ENCODE measurements around the gene DOK6. TPM values are rescaled to one million over a fixed set of nuclear protein-coding genes. Genes with fewer than 3 reads are reported as not detected.
"Not testable (repeated sequence)": the region's sequence is repeated elsewhere in the genome, so short reads cannot be mapped to it uniquely, and the experiment has no call there.

The DOK6 gene
- polyA plus RNA-seq (2013, experiment 1 of 2) = 4.5 TPM
- polyA plus RNA-seq (2013, experiment 2 of 2) = 4.9 TPM

- Histone ChIP-seq H3K9me3 (ENCODE audit: control insufficient read depth, low read length) (no peaks in the 10 kb centered on the region), H3K4me1 (ENCODE audit: control insufficient read depth, insufficient read depth, low read length, poor library complexity, severe bottlenecking) (no peaks in the 10 kb centered on the region), H3K4me3 (ENCODE audit: extremely low read depth, insufficient read depth, low read length, poor library complexity, severe bottlenecking) (peak within 1 kb of the TSS; percentile 57), H3K36me3 (ENCODE audit: control insufficient read depth, insufficient read depth, low read length) (no peaks in the 10 kb centered on the region), H3K27ac (ENCODE audit: low read depth, low read length, severe bottlenecking) (peak within 1 kb of the TSS; percentile 86)
- WGBS, 2 experiments (ENCODE audit: insufficient coverage in 2 of 2) = 0 to 1% methylated on average over 40 to 52 of the region's 79 CpGs
These were observed at the start of gene DOK6 for GRCh38 chr18:69400253-69400975. DOK6 (plus strand) TSS chr18:69400888.

GRCh38 chr18:69353023-69353422 is 47.7 kb upstream of the DOK6 start:
- no CpG with 5 or more reads among the region's 1 CpG for WGBS, 2 experiments (ENCODE audit: insufficient coverage in 2 of 2)
- Histone ChIP-seq H3K36me3 (ENCODE audit: control insufficient read depth, insufficient read depth, low read length) (no peaks in the 10 kb centered on the region), H3K4me1 (ENCODE audit: control insufficient read depth, insufficient read depth, low read length, poor library complexity, severe bottlenecking) (no peaks in the 10 kb centered on the region), H3K4me3 (ENCODE audit: extremely low read depth, insufficient read depth, low read length, poor library complexity, severe bottlenecking) (no peak overlapping the region), H3K9me3 (ENCODE audit: control insufficient read depth, low read length) (no peaks in the 10 kb centered on the region), H3K27ac (ENCODE audit: low read depth, low read length, severe bottlenecking) (no peak overlapping the region)

GRCh38 chr18:69357590-69357989 is 43.1 kb upstream of the DOK6 start:
- no peaks in the 10 kb centered on the region for H3K36me3 ChIP-seq (ENCODE audit: control insufficient read depth, insufficient read depth, low read length)
- WGBS, 2 experiments (ENCODE audit: insufficient coverage in 2 of 2) = 78 to 90% methylated on average over 2 of the region's 4 CpGs
- no peaks in the 10 kb centered on the region for H3K9me3 ChIP-seq (ENCODE audit: control insufficient read depth, low read length)
- H3K27ac ChIP-seq (ENCODE audit: low read depth, low read length, severe bottlenecking) = no peak overlapping the region
- H3K4me3 ChIP-seq (ENCODE audit: extremely low read depth, insufficient read depth, low read length, poor library complexity, severe bottlenecking) = no peak overlapping the region
- H3K4me1 ChIP-seq (ENCODE audit: control insufficient read depth, insufficient read depth, low read length, poor library complexity, severe bottlenecking) = no peaks in the 10 kb centered on the region

GRCh38 chr18:69358212-69358895 is 42.3 kb upstream of the DOK6 start:
- 73 to 83% methylated on average over 3 of the region's 6 CpGs for WGBS, 2 experiments (ENCODE audit: insufficient coverage in 2 of 2)
- no peak overlapping the region for H3K27ac ChIP-seq (ENCODE audit: low read depth, low read length, severe bottlenecking)
- no peaks in the 10 kb centered on the region for H3K4me1 ChIP-seq (ENCODE audit: control insufficient read depth, insufficient read depth, low read length, poor library complexity, severe bottlenecking)
- no peaks in the 10 kb centered on the region for H3K36me3 ChIP-seq (ENCODE audit: control insufficient read depth, insufficient read depth, low read length)
- no peak overlapping the region for H3K4me3 ChIP-seq (ENCODE audit: extremely low read depth, insufficient read depth, low read length, poor library complexity, severe bottlenecking)
- H3K9me3 ChIP-seq (ENCODE audit: control insufficient read depth, low read length) = no peaks in the 10 kb centered on the region

GRCh38 chr18:69359768-69360167 is 40.9 kb upstream of the DOK6 start:
- not testable (repeated sequence) for H3K9me3 ChIP-seq (ENCODE audit: control insufficient read depth, low read length); H3K27ac ChIP-seq (ENCODE audit: low read depth, low read length, severe bottlenecking); H3K4me1 ChIP-seq (ENCODE audit: control insufficient read depth, insufficient read depth, low read length, poor library complexity, severe bottlenecking); H3K36me3 ChIP-seq (ENCODE audit: control insufficient read depth, insufficient read depth, low read length); H3K4me3 ChIP-seq (ENCODE audit: extremely low read depth, insufficient read depth, low read length, poor library complexity, severe bottlenecking)
- 85 to 100% methylated on average over 1 of the region's 1 CpG for WGBS, 2 experiments (ENCODE audit: insufficient coverage in 2 of 2)

GRCh38 chr18:69364930-69365329 is 35.8 kb upstream of the DOK6 start:
- no peak overlapping the region for H3K4me3 ChIP-seq (ENCODE audit: extremely low read depth, insufficient read depth, low read length, poor library complexity, severe bottlenecking)
- H3K27ac ChIP-seq (ENCODE audit: low read depth, low read length, severe bottlenecking) = no peak overlapping the region
- WGBS, 2 experiments (ENCODE audit: insufficient coverage in 2 of 2) = 100% methylated on average over 1 of the region's 2 CpGs; no CpG with 5 or more reads in 1 of the 2 experiments
- H3K36me3 ChIP-seq (ENCODE audit: control insufficient read depth, insufficient read depth, low read length) = no peaks in the 10 kb centered on the region
- no peaks in the 10 kb centered on the region for H3K9me3 ChIP-seq (ENCODE audit: control insufficient read depth, low read length)
- H3K4me1 ChIP-seq (ENCODE audit: control insufficient read depth, insufficient read depth, low read length, poor library complexity, severe bottlenecking) = no peaks in the 10 kb centered on the region

- no peaks in the 10 kb centered on the region for H3K36me3 ChIP-seq (ENCODE audit: control insufficient read depth, insufficient read depth, low read length)
- H3K27ac ChIP-seq (ENCODE audit: low read depth, low read length, severe bottlenecking) = no peak overlapping the region
- H3K4me3 ChIP-seq (ENCODE audit: extremely low read depth, insufficient read depth, low read length, poor library complexity, severe bottlenecking) = no peak overlapping the region
- H3K4me1 ChIP-seq (ENCODE audit: control insufficient read depth, insufficient read depth, low read length, poor library complexity, severe bottlenecking) = no peaks in the 10 kb centered on the region
- 60 to 86% methylated on average over 2 of the region's 4 CpGs for WGBS, 2 experiments (ENCODE audit: insufficient coverage in 2 of 2)
- no peaks in the 10 kb centered on the region for H3K9me3 ChIP-seq (ENCODE audit: control insufficient read depth, low read length)
These were observed 35.0 kb upstream of the DOK6 start for GRCh38 chr18:69365658-69366057.

GRCh38 chr18:69367104-69367503 is 33.6 kb upstream of the DOK6 start:
- Histone ChIP-seq H3K4me3 (ENCODE audit: extremely low read depth, insufficient read depth, low read length, poor library complexity, severe bottlenecking) (no peak overlapping the region), H3K27ac (ENCODE audit: low read depth, low read length, severe bottlenecking) (no peak overlapping the region), H3K4me1 (ENCODE audit: control insufficient read depth, insufficient read depth, low read length, poor library complexity, severe bottlenecking) (no peaks in the 10 kb centered on the region), H3K36me3 (ENCODE audit: control insufficient read depth, insufficient read depth, low read length) (no peaks in the 10 kb centered on the region), H3K9me3 (ENCODE audit: control insufficient read depth, low read length) (no peaks in the 10 kb centered on the region)
- WGBS, 2 experiments (ENCODE audit: insufficient coverage in 2 of 2) = no CpG with 5 or more reads among the region's 2 CpGs

GRCh38 chr18:69371729-69372128 is 29.0 kb upstream of the DOK6 start:
- WGBS, 2 experiments (ENCODE audit: insufficient coverage in 2 of 2) = no CpG with 5 or more reads among the region's 2 CpGs
- Histone ChIP-seq H3K36me3 (ENCODE audit: control insufficient read depth, insufficient read depth, low read length) (no peaks in the 10 kb centered on the region), H3K27ac (ENCODE audit: low read depth, low read length, severe bottlenecking) (no peak overlapping the region), H3K9me3 (ENCODE audit: control insufficient read depth, low read length) (no peaks in the 10 kb centered on the region), H3K4me3 (ENCODE audit: extremely low read depth, insufficient read depth, low read length, poor library complexity, severe bottlenecking) (no peak overlapping the region), H3K4me1 (ENCODE audit: control insufficient read depth, insufficient read depth, low read length, poor library complexity, severe bottlenecking) (no peaks in the 10 kb centered on the region)

GRCh38 chr18:69380324-69380723 is 20.4 kb upstream of the DOK6 start:
- Histone ChIP-seq H3K27ac (ENCODE audit: low read depth, low read length, severe bottlenecking) (no peak overlapping the region), H3K9me3 (ENCODE audit: control insufficient read depth, low read length) (no peaks in the 10 kb centered on the region), H3K4me1 (ENCODE audit: control insufficient read depth, insufficient read depth, low read length, poor library complexity, severe bottlenecking) (no peaks in the 10 kb centered on the region), H3K36me3 (ENCODE audit: control insufficient read depth, insufficient read depth, low read length) (no peaks in the 10 kb centered on the region), H3K4me3 (ENCODE audit: extremely low read depth, insufficient read depth, low read length, poor library complexity, severe bottlenecking) (no peak overlapping the region)
- WGBS, 2 experiments (ENCODE audit: insufficient coverage in 2 of 2) = 80 to 100% methylated on average over 2 to 5 of the region's 7 CpGs

GRCh38 chr18:69383186-69383585 is 17.5 kb upstream of the DOK6 start:
- 64 to 70% methylated on average over 1 of the region's 3 CpGs for WGBS, 2 experiments (ENCODE audit: insufficient coverage in 2 of 2)
- Histone ChIP-seq H3K27ac (ENCODE audit: low read depth, low read length, severe bottlenecking) (no peak overlapping the region), H3K4me3 (ENCODE audit: extremely low read depth, insufficient read depth, low read length, poor library complexity, severe bottlenecking) (no peak overlapping the region), H3K9me3 (ENCODE audit: control insufficient read depth, low read length) (no peaks in the 10 kb centered on the region), H3K4me1 (ENCODE audit: control insufficient read depth, insufficient read depth, low read length, poor library complexity, severe bottlenecking) (no peaks in the 10 kb centered on the region), H3K36me3 (ENCODE audit: control insufficient read depth, insufficient read depth, low read length) (no peaks in the 10 kb centered on the region)

All from mesodermal cell (in vitro differentiated cells).